ENCODE data around the gene WASF1.

DNA sequence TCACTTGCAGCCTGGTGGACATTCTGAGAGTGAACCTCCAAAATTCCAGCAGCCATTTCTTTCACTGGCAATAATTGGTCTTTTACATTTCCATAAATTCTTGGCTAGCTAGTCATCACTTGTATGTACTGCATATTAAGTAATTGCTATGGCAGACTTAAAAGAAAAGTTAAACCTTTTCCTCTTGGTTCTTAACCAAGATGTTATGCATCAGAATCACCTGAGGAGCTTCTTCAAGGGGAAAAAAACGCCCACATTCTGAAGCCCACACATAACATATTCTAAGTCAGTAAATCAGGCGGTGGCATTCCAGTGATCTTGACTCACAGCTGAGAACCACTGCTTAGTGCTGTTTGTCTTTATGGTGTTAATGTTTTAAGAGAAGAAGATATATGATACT lies 37.8 kb upstream of the WASF1 start:
- TF ChIP-seq, protein P1, sequence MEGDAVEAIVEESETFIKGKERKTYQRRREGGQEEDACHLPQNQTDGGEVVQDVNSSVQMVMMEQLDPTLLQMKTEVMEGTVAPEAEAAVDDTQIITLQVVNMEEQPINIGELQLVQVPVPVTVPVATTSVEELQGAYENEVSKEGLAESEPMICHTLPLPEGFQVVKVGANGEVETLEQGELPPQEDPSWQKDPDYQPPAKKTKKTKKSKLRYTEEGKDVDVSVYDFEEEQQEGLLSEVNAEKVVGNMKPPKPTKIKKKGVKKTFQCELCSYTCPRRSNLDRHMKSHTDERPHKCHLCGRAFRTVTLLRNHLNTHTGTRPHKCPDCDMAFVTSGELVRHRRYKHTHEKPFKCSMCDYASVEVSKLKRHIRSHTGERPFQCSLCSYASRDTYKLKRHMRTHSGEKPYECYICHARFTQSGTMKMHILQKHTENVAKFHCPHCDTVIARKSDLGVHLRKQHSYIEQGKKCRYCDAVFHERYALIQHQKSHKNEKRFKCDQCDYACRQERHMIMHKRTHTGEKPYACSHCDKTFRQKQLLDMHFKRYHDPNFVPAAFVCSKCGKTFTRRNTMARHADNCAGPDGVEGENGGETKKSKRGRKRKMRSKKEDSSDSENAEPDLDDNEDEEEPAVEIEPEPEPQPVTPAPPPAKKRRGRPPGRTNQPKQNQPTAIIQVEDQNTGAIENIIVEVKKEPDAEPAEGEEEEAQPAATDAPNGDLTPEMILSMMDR (IDR thresholded peaks at IDR 0.05) = no peak
- no peak for TF ChIP-seq POLR2A (IDR thresholded peaks at IDR 0.05)

All from testis (tissue), 2 donors.